ENCODE measurements around the gene RHEBL1.

DNA sequence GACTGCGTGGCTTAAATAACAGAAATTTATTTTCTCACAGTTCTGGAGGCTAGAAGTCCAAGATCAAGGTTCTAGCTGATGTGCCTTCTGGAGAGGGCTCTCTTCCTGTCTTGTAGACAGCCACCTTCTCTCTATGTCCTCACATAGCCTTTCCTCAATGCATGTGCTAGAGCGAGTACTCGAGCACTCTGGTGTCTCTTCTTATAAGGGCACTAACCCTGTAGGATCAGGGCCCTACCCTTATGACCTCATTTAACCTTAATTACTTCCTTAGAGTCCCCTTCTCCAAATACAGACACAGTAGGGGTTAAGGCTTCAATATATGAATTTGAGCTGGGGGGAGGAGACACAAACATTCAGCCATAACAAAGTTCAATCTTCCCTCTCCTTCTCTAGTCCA lies 14.7 kb upstream of the RHEBL1 start:
- no peak for TF ChIP-seq EZH2 (IDR thresholded peaks at IDR 0.05; ENCODE audit: insufficient read depth, poor library complexity, severe bottlenecking)
- no peak for TF ChIP-seq EZH2phosphoT487 (IDR thresholded peaks at IDR 0.05; ENCODE audit: insufficient read depth, low read depth)

Measured in GM23248 (cell line).